ENCODE data around the gene SMARCAD1. TPM values are rescaled to one million over a fixed set of nuclear protein-coding genes. Genes with fewer than 3 reads are reported as not detected.

The SMARCAD1 gene
- polyA plus RNA-seq, 1 of the 3 experiments (the other 2 are of a cell fraction), result 10.7 TPM

- Histone ChIP-seq H2AFZ (ENCODE audit: low read depth) (no peak overlapping the region), H3K79me2 (ENCODE audit: insufficient read depth) (no peaks in the 10 kb centered on the region), H3K27me3 (ENCODE audit: insufficient read depth) (no peaks in the 10 kb centered on the region), H3K9ac (no peak overlapping the region), H3K36me3 (replicated peaks in 1 of 2; ENCODE audit: control insufficient read depth in 1 of 2, insufficient read depth in 2 of 2, low read length in 1 of 2) (no peaks in the 10 kb centered on the region), H3K9me3 (peaks cover 10% of the 10 kb centered on the region), H3K27ac (ENCODE audit: low read depth in 2 of 2, low read length in 1 of 2) (no peak overlapping the region), H3K4me3 (ENCODE audit: low read depth in 2 of 2, low read length in 1 of 2) (no peak overlapping the region), H4K20me1 (ENCODE audit: insufficient read depth) (no peaks in the 10 kb centered on the region), H3K9me2 (no peaks in the 10 kb centered on the region), H3K4me1 (ENCODE audit: control insufficient read depth in 1 of 2, insufficient read depth in 2 of 2, low read depth in 1 of 2, low read length in 1 of 2) (no peaks in the 10 kb centered on the region), H3F3A (replicated peaks; ENCODE audit: insufficient read depth) (no peaks in the 10 kb centered on the region), H3K4me2 (no peak overlapping the region)
- DNase-seq, result no peak
- POLR2A ChIA-PET, result no interaction called here
- TF ChIP-seq ELF1 (IDR thresholded peaks at IDR 0.05) (no peak), MXI1 (IDR thresholded peaks at IDR 0.05; ENCODE audit: low read depth, low read length) (no peak), MEF2A (IDR thresholded peaks at IDR 0.05; ENCODE audit: borderline replicate concordance, low read depth) (no peak), JUND (IDR thresholded peaks at IDR 0.05) (no peak), TEAD4 (IDR thresholded peaks at IDR 0.05; ENCODE audit: borderline replicate concordance, insufficient read depth) (no peak), MAX (IDR thresholded peaks at IDR 0.05; ENCODE audit: low read depth) (no peak), TCF12 (IDR thresholded peaks at IDR 0.05) (no peak), FOSL2 (IDR thresholded peaks at IDR 0.05; ENCODE audit: borderline replicate concordance, low read depth) (no peak), SMC3 (IDR thresholded peaks at IDR 0.05; ENCODE audit: low read depth, low read length) (no peak), GABPA (IDR thresholded peaks at IDR 0.05; ENCODE audit: low read depth) (no peak), IRF3 (IDR thresholded peaks at IDR 0.05; ENCODE audit: low read depth, low read length) (no peak), POLR2AphosphoS5 (IDR thresholded peaks at IDR 0.05; ENCODE audit: low read depth, low read length) (no peak), RAD21 (IDR thresholded peaks at IDR 0.05; ENCODE audit: low read length) (no peak), USF1 (IDR thresholded peaks at IDR 0.05; ENCODE audit: borderline replicate concordance, low read depth) (no peak)
- TF ChIP-seq, protein P1, sequence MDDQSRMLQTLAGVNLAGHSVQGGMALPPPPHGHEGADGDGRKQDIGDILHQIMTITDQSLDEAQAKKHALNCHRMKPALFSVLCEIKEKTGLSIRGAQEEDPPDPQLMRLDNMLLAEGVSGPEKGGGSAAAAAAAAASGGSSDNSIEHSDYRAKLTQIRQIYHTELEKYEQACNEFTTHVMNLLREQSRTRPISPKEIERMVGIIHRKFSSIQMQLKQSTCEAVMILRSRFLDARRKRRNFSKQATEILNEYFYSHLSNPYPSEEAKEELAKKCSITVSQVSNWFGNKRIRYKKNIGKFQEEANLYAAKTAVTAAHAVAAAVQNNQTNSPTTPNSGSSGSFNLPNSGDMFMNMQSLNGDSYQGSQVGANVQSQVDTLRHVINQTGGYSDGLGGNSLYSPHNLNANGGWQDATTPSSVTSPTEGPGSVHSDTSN (IDR thresholded peaks at IDR 0.05), result no peak
- 3% methylated on average over 1 of the region's 1 CpG for WGBS (ENCODE audit: low lambda C conversion rate)
- CTCF ChIA-PET, result no interaction called here
Observed at GRCh38 chr4:94329933-94330332, 122.3 kb downstream of the SMARCAD1 start.

DNA sequence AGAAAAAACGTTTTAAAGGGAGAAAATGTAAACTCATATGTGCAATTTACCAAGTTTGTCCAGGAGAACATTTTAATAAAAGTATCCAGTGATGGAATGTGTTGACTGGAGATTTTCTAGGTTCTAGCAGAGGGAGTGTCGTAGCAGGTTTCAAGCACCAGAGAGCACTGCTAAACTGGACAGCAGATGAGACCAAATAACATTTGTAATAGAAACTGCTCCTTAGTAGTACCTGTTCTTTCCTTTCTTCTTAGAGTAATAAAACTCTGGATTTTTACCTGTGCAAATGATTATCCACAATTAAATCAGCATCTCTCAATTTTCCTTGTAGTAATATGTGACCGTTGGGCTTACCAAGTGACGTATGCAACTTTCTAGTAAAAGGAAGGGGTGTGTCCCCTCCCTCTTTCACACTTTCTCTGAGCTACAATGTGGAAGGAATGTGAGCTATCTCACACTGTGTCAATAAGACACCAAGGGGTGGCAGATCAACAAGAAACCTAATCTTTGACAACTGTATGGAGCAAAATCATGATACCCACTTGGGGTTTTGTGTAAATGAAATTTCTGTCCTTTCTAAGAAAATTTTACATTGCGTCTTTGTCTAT is 125.4 kb downstream of the SMARCAD1 start:
- H3K27me3 ChIP-seq (ENCODE audit: insufficient read depth), result no peaks in the 10 kb centered on the region
- H2AFZ ChIP-seq (ENCODE audit: low read depth), result no peak overlapping the region
- H3K4me3 ChIP-seq (ENCODE audit: low read depth in 2 of 2, low read length in 1 of 2), result no peak overlapping the region
- no peaks in the 10 kb centered on the region for H3K9me3 ChIP-seq
- H3K9me2 ChIP-seq, result no peaks in the 10 kb centered on the region
- no peak overlapping the region for H3K9ac ChIP-seq
- H3K79me2 ChIP-seq (ENCODE audit: insufficient read depth), result no peaks in the 10 kb centered on the region
- DNase-seq, result no peak
- no peaks in the 10 kb centered on the region for H3K4me1 ChIP-seq (ENCODE audit: control insufficient read depth in 1 of 2, insufficient read depth in 2 of 2, low read depth in 1 of 2, low read length in 1 of 2)
- H4K20me1 ChIP-seq (ENCODE audit: insufficient read depth), result no peaks in the 10 kb centered on the region
- no peaks in the 10 kb centered on the region for H3K36me3 ChIP-seq (replicated peaks in 1 of 2; ENCODE audit: control insufficient read depth in 1 of 2, insufficient read depth in 2 of 2, low read length in 1 of 2)
- ChIA-PET CTCF (interaction anchor here (0.7 to 3.2 kb wide), 4 partner anchors 11 to 58 kb away, joined by 3 to 11 read pairs (median 3); partner anchors contain the start of gene HPGDS), POLR2A (no interaction called here)
- no peaks in the 10 kb centered on the region for H3F3A ChIP-seq (replicated peaks; ENCODE audit: insufficient read depth)
- no peak overlapping the region for H3K27ac ChIP-seq (ENCODE audit: low read depth in 2 of 2, low read length in 1 of 2)
- no peak overlapping the region for H3K4me2 ChIP-seq
- 48% methylated on average over 5 of the region's 5 CpGs for WGBS (ENCODE audit: low lambda C conversion rate)
- TF ChIP-seq CTCF (IDR thresholded peaks at IDR 0.05), result peak; percentile 48
- no peak for TF ChIP-seq EZH2phosphoT487 (IDR thresholded peaks at IDR 0.05; ENCODE audit: borderline replicate concordance, low read depth)
- no peak for TF ChIP-seq MXI1 (IDR thresholded peaks at IDR 0.05; ENCODE audit: low read depth, low read length)
- no peak for TF ChIP-seq MAX (IDR thresholded peaks at IDR 0.05; ENCODE audit: low read depth)
- TF ChIP-seq USF1 (IDR thresholded peaks at IDR 0.05; ENCODE audit: borderline replicate concordance, low read depth), result no peak
- TF ChIP-seq RAD21 (IDR thresholded peaks at IDR 0.05; ENCODE audit: low read length), result peak; percentile 41; the same call in 1 of the 2 replicates
- TF ChIP-seq, protein P1 (IDR thresholded peaks at IDR 0.05), result no peak
